ENCODE results near the gene SNAP47.

Gene SNAP47

GRCh38 chr1:227756172-227756959 lies 21.1 kb downstream of the SNAP47 start:
- Histone ChIP-seq H3K4me3 (ENCODE audit: low read length) (no peak overlapping the region), H3K4me1 (ENCODE audit: control insufficient read depth, insufficient read depth, low read length) (peaks cover 40% of the 10 kb centered on the region), H3K4me2 (ENCODE audit: low read length) (no peak overlapping the region), H3K9me3 (replicated peaks; ENCODE audit: low read length) (no peaks in the 10 kb centered on the region), H3K36me3 (ENCODE audit: insufficient read depth, low read length) (peaks cover 19% of the 10 kb centered on the region), H3K9ac (ENCODE audit: low read depth, low read length) (no peak overlapping the region), H3K27me3 (ENCODE audit: control insufficient read depth, insufficient read depth, low read length) (no peaks in the 10 kb centered on the region)

GRCh38 chr1:227757781-227758180 lies 22.5 kb downstream of the SNAP47 start:
- peaks cover 48% of the 10 kb centered on the region for H3K4me1 ChIP-seq (ENCODE audit: control insufficient read depth, insufficient read depth, low read length)
- H3K36me3 ChIP-seq (ENCODE audit: insufficient read depth, low read length) = peaks cover 29% of the 10 kb centered on the region
- no peak overlapping the region for H3K9ac ChIP-seq (ENCODE audit: low read depth, low read length)
- H3K27me3 ChIP-seq (ENCODE audit: control insufficient read depth, insufficient read depth, low read length) = no peaks in the 10 kb centered on the region
- H3K9me3 ChIP-seq (replicated peaks; ENCODE audit: low read length) = no peaks in the 10 kb centered on the region
- H3K4me3 ChIP-seq (ENCODE audit: low read length) = no peak overlapping the region
- no peak overlapping the region for H3K4me2 ChIP-seq (ENCODE audit: low read length)

GRCh38 chr1:227758366-227758765 lies 23.1 kb downstream of the SNAP47 start:
- H3K4me1 ChIP-seq (ENCODE audit: control insufficient read depth, insufficient read depth, low read length) = peaks cover 54% of the 10 kb centered on the region
- H3K27me3 ChIP-seq (ENCODE audit: control insufficient read depth, insufficient read depth, low read length) = no peaks in the 10 kb centered on the region
- H3K9ac ChIP-seq (ENCODE audit: low read depth, low read length) = no peak overlapping the region
- no peaks in the 10 kb centered on the region for H3K9me3 ChIP-seq (replicated peaks; ENCODE audit: low read length)
- peaks cover 29% of the 10 kb centered on the region for H3K36me3 ChIP-seq (ENCODE audit: insufficient read depth, low read length)
- peak overlapping the region; percentile 11 for H3K4me2 ChIP-seq (ENCODE audit: low read length)
- no peak overlapping the region for H3K4me3 ChIP-seq (ENCODE audit: low read length)

- peaks cover 33% of the 10 kb centered on the region for H3K36me3 ChIP-seq (ENCODE audit: insufficient read depth, low read length)
- H3K9me3 ChIP-seq (replicated peaks; ENCODE audit: low read length) = no peaks in the 10 kb centered on the region
- H3K4me2 ChIP-seq (ENCODE audit: low read length) = peak overlapping the region; percentile 68
- peak overlapping the region; percentile 28 for H3K4me3 ChIP-seq (ENCODE audit: low read length)
- peak overlapping the region; percentile 40 for H3K9ac ChIP-seq (ENCODE audit: low read depth, low read length)
- no peaks in the 10 kb centered on the region for H3K27me3 ChIP-seq (ENCODE audit: control insufficient read depth, insufficient read depth, low read length)
- H3K4me1 ChIP-seq (ENCODE audit: control insufficient read depth, insufficient read depth, low read length) = peaks cover 52% of the 10 kb centered on the region
Measured at GRCh38 chr1:227759341-227760300, 24.4 kb downstream of the SNAP47 start.

- Histone ChIP-seq H3K4me1 (ENCODE audit: control insufficient read depth, insufficient read depth, low read length) (peaks cover 52% of the 10 kb centered on the region), H3K9me3 (replicated peaks; ENCODE audit: low read length) (no peaks in the 10 kb centered on the region), H3K27me3 (ENCODE audit: control insufficient read depth, insufficient read depth, low read length) (no peaks in the 10 kb centered on the region), H3K4me2 (ENCODE audit: low read length) (no peak overlapping the region), H3K9ac (ENCODE audit: low read depth, low read length) (peak overlapping the region; percentile 40), H3K36me3 (ENCODE audit: insufficient read depth, low read length) (peaks cover 39% of the 10 kb centered on the region), H3K4me3 (ENCODE audit: low read length) (no peak overlapping the region)
Measured at GRCh38 chr1:227760377-227760776, 25.1 kb downstream of the SNAP47 start.

GRCh38 chr1:227761621-227762230 lies 26.5 kb downstream of the SNAP47 start:
- Histone ChIP-seq H3K4me2 (ENCODE audit: low read length) (no peak overlapping the region), H3K4me1 (ENCODE audit: control insufficient read depth, insufficient read depth, low read length) (peaks cover 52% of the 10 kb centered on the region), H3K9me3 (replicated peaks; ENCODE audit: low read length) (no peaks in the 10 kb centered on the region), H3K9ac (ENCODE audit: low read depth, low read length) (no peak overlapping the region), H3K27me3 (ENCODE audit: control insufficient read depth, insufficient read depth, low read length) (no peaks in the 10 kb centered on the region), H3K4me3 (ENCODE audit: low read length) (no peak overlapping the region), H3K36me3 (ENCODE audit: insufficient read depth, low read length) (peaks cover 41% of the 10 kb centered on the region)

GRCh38 chr1:227762231-227762911 lies 27.1 kb downstream of the SNAP47 start:
- H3K9ac ChIP-seq (ENCODE audit: low read depth, low read length) = no peak overlapping the region
- no peaks in the 10 kb centered on the region for H3K9me3 ChIP-seq (replicated peaks; ENCODE audit: low read length)
- no peak overlapping the region for H3K4me3 ChIP-seq (ENCODE audit: low read length)
- peak overlapping the region; percentile 64 for H3K4me2 ChIP-seq (ENCODE audit: low read length)
- H3K4me1 ChIP-seq (ENCODE audit: control insufficient read depth, insufficient read depth, low read length) = peaks cover 52% of the 10 kb centered on the region
- peaks cover 45% of the 10 kb centered on the region for H3K36me3 ChIP-seq (ENCODE audit: insufficient read depth, low read length)
- no peaks in the 10 kb centered on the region for H3K27me3 ChIP-seq (ENCODE audit: control insufficient read depth, insufficient read depth, low read length)

GRCh38 chr1:227763246-227764018 lies 28.2 kb downstream of the SNAP47 start:
- peaks cover 55% of the 10 kb centered on the region for H3K36me3 ChIP-seq (ENCODE audit: insufficient read depth, low read length)
- H3K4me3 ChIP-seq (ENCODE audit: low read length) = no peak overlapping the region
- H3K4me2 ChIP-seq (ENCODE audit: low read length) = no peak overlapping the region
- peaks cover 45% of the 10 kb centered on the region for H3K4me1 ChIP-seq (ENCODE audit: control insufficient read depth, insufficient read depth, low read length)
- no peak overlapping the region for H3K9ac ChIP-seq (ENCODE audit: low read depth, low read length)
- no peaks in the 10 kb centered on the region for H3K9me3 ChIP-seq (replicated peaks; ENCODE audit: low read length)
- no peaks in the 10 kb centered on the region for H3K27me3 ChIP-seq (ENCODE audit: control insufficient read depth, insufficient read depth, low read length)

GRCh38 chr1:227764019-227764391 lies 28.8 kb downstream of the SNAP47 start:
- Histone ChIP-seq H3K4me3 (ENCODE audit: low read length) (no peak overlapping the region), H3K9me3 (replicated peaks; ENCODE audit: low read length) (no peaks in the 10 kb centered on the region), H3K36me3 (ENCODE audit: insufficient read depth, low read length) (peaks cover 60% of the 10 kb centered on the region), H3K4me2 (ENCODE audit: low read length) (no peak overlapping the region), H3K4me1 (ENCODE audit: control insufficient read depth, insufficient read depth, low read length) (peaks cover 39% of the 10 kb centered on the region), H3K9ac (ENCODE audit: low read depth, low read length) (no peak overlapping the region), H3K27me3 (ENCODE audit: control insufficient read depth, insufficient read depth, low read length) (no peaks in the 10 kb centered on the region)

- no peaks in the 10 kb centered on the region for H3K9me3 ChIP-seq (replicated peaks; ENCODE audit: low read length)
- H3K4me2 ChIP-seq (ENCODE audit: low read length) = no peak overlapping the region
- H3K27me3 ChIP-seq (ENCODE audit: control insufficient read depth, insufficient read depth, low read length) = no peaks in the 10 kb centered on the region
- H3K9ac ChIP-seq (ENCODE audit: low read depth, low read length) = no peak overlapping the region
- H3K36me3 ChIP-seq (ENCODE audit: insufficient read depth, low read length) = peaks cover 61% of the 10 kb centered on the region
- H3K4me3 ChIP-seq (ENCODE audit: low read length) = no peak overlapping the region
- peaks cover 26% of the 10 kb centered on the region for H3K4me1 ChIP-seq (ENCODE audit: control insufficient read depth, insufficient read depth, low read length)
Measured at GRCh38 chr1:227765261-227766014, 30.2 kb downstream of the SNAP47 start.
